ENCODE data around the gene LIN7A.
A peak's percentile ranks its signal among the peaks of the same experiment; 100 is the strongest.

- TF ChIP-seq POLR2A (IDR thresholded peaks at IDR 0.05) (no peak), CTCF (IDR thresholded peaks at IDR 0.05) (peak in 1 of 4 experiments; percentile 7)
Observed at GRCh38 chr12:80946591-80946990, 8.9 kb upstream of the LIN7A start.

All from uterus (tissue), 2 donors.